Erythroblast (primary cell): ENCODE data around the gene GLI3.

ENCODE experiments used
- GATA1 ChIP-seq: IDR thresholded peaks from 2 replicates; pipeline ENCODE4 v1.6.1; 2011; ENCODE audit warnings: low read depth, mild to moderate bottlenecking, control low read depth, low read length, moderate library complexity
- POLR2A ChIP-seq: IDR thresholded peaks from 2 replicates; pipeline ENCODE4 v1.6.1; 2011; ENCODE audit warnings: mild to moderate bottlenecking, low read length

GRCh38 chr7:42064534-42064933 is 172.5 kb downstream of the GLI3 start:
- TF ChIP-seq POLR2A = no peak
- no peak for TF ChIP-seq GATA1
